Measurements from ENCODE around the gene TCF4. TPM values are rescaled to one million over a fixed set of nuclear protein-coding genes. Genes with fewer than 3 reads are reported as not detected.

Gene TCF4
- total and polyA plus RNA-seq, 2 of the 13 experiments (the other 11 are each of a cell fraction or from before 2014, with no cell fraction given) = not detected

- no peaks in the 10 kb centered on the region for H3K79me2 ChIP-seq (ENCODE audit: insufficient read depth, low read length)
- no TSS peak for BruUV-seq (replicated peaks)
Measured at GRCh38 chr18:55326134-55326533, 261.9 kb downstream of the TCF4 start.

GRCh38 chr18:55324166-55324565, 263.8 kb downstream of the TCF4 start:
- Histone ChIP-seq H3K9me3 (ENCODE audit: low read length) (no peaks in the 10 kb centered on the region), H3K9ac (ENCODE audit: insufficient read depth, low read depth, low read length) (no peak overlapping the region), H3K4me2 (ENCODE audit: low read depth, low read length) (no peak overlapping the region), H3K79me2 (ENCODE audit: insufficient read depth, low read length) (no peaks in the 10 kb centered on the region), H3K27me3 (ENCODE audit: control insufficient read depth in 1 of 2, insufficient read depth in 2 of 2, low read length in 2 of 2) (no peaks in the 10 kb centered on the region; a peak in 1 of 5 replicates), H3K36me3 (replicated peaks in 1 of 2; ENCODE audit: control insufficient read depth in 1 of 2, insufficient read depth in 2 of 2, low read length in 2 of 2) (no peaks in the 10 kb centered on the region), H3K4me1 (ENCODE audit: insufficient read depth, low read length) (no peaks in the 10 kb centered on the region), H3K27ac (ENCODE audit: extremely low read length, insufficient read depth, low read length) (no peak overlapping the region), H4K20me1 (ENCODE audit: insufficient read depth, low read length) (no peaks in the 10 kb centered on the region), H2AFZ (ENCODE audit: low read length) (no peak overlapping the region), H3K4me3 (replicated peaks in 1 of 3; ENCODE audit: insufficient read depth in 1 of 3, low read depth in 2 of 3, low read length in 3 of 3) (no peak overlapping the region)
- POLR2A ChIA-PET = no interaction called here
- WGBS (ENCODE audit: low lambda C conversion rate) = 17% methylated on average over 5 of the region's 5 CpGs
- DNase-seq (ENCODE audit: low spot score) (no peak), ATAC-seq (no peak), FAIRE-seq (no peak)
- intact Hi-C loops (cut with micrococcal nuclease; ENCODE audit: unreplicated experiment) = no loop called here
- in situ Hi-C loops (cut with HindIII; ENCODE audit: extremely low pct_ligation_motif_present, low pct_unique_long_range_greater_than_20kb) = no loop called here
- CTCF ChIA-PET (ENCODE audit: low intra/inter-chr PET ratio, low total read pairs) = no interaction called here
- no peak for TF ChIP-seq ZNF713 (CRISPR knock-in tag; IDR thresholded peaks at IDR 0.05)
- no peak for TF ChIP-seq PHF21A (CRISPR knock-in tag; IDR thresholded peaks at IDR 0.05)
- TF ChIP-seq ZNF740 (CRISPR knock-in tag; IDR thresholded peaks at IDR 0.05) = no peak
- no TSS peak for BruUV-seq (replicated peaks)

More at GRCh38 chr18:55326134-55326533, 261.9 kb downstream of the TCF4 start:
- H3K9me3 ChIP-seq (ENCODE audit: low read length) = no peaks in the 10 kb centered on the region
- no peak overlapping the region for H3K4me2 ChIP-seq (ENCODE audit: low read depth, low read length)
- H2AFZ ChIP-seq (ENCODE audit: low read length) = no peak overlapping the region
- in situ Hi-C loops (cut with HindIII; ENCODE audit: extremely low pct_ligation_motif_present, low pct_unique_long_range_greater_than_20kb) (no loop called here), intact Hi-C loops (cut with micrococcal nuclease; ENCODE audit: unreplicated experiment) (no loop called here)
- no peak for ATAC-seq
- H3K4me3 ChIP-seq (replicated peaks in 1 of 3; ENCODE audit: insufficient read depth in 1 of 3, low read depth in 2 of 3, low read length in 3 of 3) = no peak overlapping the region
- no peaks in the 10 kb centered on the region for H3K4me1 ChIP-seq (ENCODE audit: insufficient read depth, low read length)
- ChIA-PET CTCF (ENCODE audit: low intra/inter-chr PET ratio, low total read pairs) (no interaction called here), POLR2A (no interaction called here)
- H3K27me3 ChIP-seq (ENCODE audit: control insufficient read depth in 1 of 2, insufficient read depth in 2 of 2, low read length in 2 of 2) = no peaks in the 10 kb centered on the region; a peak in 1 of 5 replicates
- TF ChIP-seq POGZ (CRISPR knock-in tag; IDR thresholded peaks at IDR 0.05) (no peak), PREB (CRISPR knock-in tag; IDR thresholded peaks at IDR 0.05) (no peak), NR2C2 (CRISPR knock-in tag; IDR thresholded peaks at IDR 0.05; ENCODE audit: borderline replicate concordance) (no peak), ZNF3 (CRISPR knock-in tag; IDR thresholded peaks at IDR 0.05) (no peak)
- no peak for DNase-seq (ENCODE audit: low spot score)
- FAIRE-seq = no peak
- no peaks in the 10 kb centered on the region for H3K36me3 ChIP-seq (replicated peaks in 1 of 2; ENCODE audit: control insufficient read depth in 1 of 2, insufficient read depth in 2 of 2, low read length in 2 of 2)
- no peak overlapping the region for H3K27ac ChIP-seq (ENCODE audit: extremely low read length, insufficient read depth, low read length)
- no peaks in the 10 kb centered on the region for H4K20me1 ChIP-seq (ENCODE audit: insufficient read depth, low read length)
- no peak overlapping the region for H3K9ac ChIP-seq (ENCODE audit: insufficient read depth, low read depth, low read length)

Measured in HepG2 (cell line).